GM06990 (cell line): ENCODE results near the gene R3HDML.

Experiments
- DNase-seq: peaks from one replicate; pipeline ENCODE4 v3.0.0-alpha.2; 2011; ENCODE audit not compliant: insufficient read length; ENCODE audit errors: extremely low read depth
- H3K27me3 ChIP-seq: replicated peaks from 2 replicates; pipeline ENCODE4 v1.6.0; 2011; ENCODE audit warnings: low read length; ENCODE audit not compliant: control insufficient read depth, insufficient read depth
- H3K36me3 ChIP-seq: 2 replicates; pipeline ENCODE4 v1.5.1; 2011; ENCODE audit warnings: low read length; ENCODE audit not compliant: control insufficient read depth, insufficient read depth
- H3K4me3 ChIP-seq: replicated peaks from 2 replicates; pipeline ENCODE4 v1.5.1; 2011; ENCODE audit warnings: low read depth, mild to moderate bottlenecking, control low read depth, low read length
- CTCF ChIP-seq: IDR thresholded peaks from 2 replicates; pipeline ENCODE4 v1.5.1; 2011; ENCODE audit warnings: low read length, control low read depth, mild to moderate bottlenecking, inconsistent platforms; ENCODE audit not compliant: insufficient read depth, poor library complexity, severe bottlenecking

The R3HDML gene

GRCh38 chr20:44360221-44360620, 23.4 kb downstream of the R3HDML start:
- no peak for DNase-seq
- TF ChIP-seq CTCF, result no peak
- H3K27me3 ChIP-seq, result no peaks in the 10 kb centered on the region; the same call in none of the 2 replicates
- H3K4me3 ChIP-seq, result no peak overlapping the region
- no peaks in the 10 kb centered on the region for H3K36me3 ChIP-seq

- Histone ChIP-seq H3K36me3 (no peaks in the 10 kb centered on the region), H3K4me3 (no peak overlapping the region), H3K27me3 (no peaks in the 10 kb centered on the region; the same call in none of the 2 replicates)
- no peak for DNase-seq
- TF ChIP-seq CTCF, result no peak
Observed at GRCh38 chr20:44361021-44361420, 24.2 kb downstream of the R3HDML start.

GRCh38 chr20:44362466-44362940, 25.7 kb downstream of the R3HDML start:
- no peak for DNase-seq
- Histone ChIP-seq H3K36me3 (no peaks in the 10 kb centered on the region), H3K4me3 (no peak overlapping the region), H3K27me3 (no peaks in the 10 kb centered on the region; the same call in 1 of the 2 replicates)
- no peak for TF ChIP-seq CTCF

- no peak for DNase-seq
- H3K36me3 ChIP-seq, result no peaks in the 10 kb centered on the region
- TF ChIP-seq CTCF, result no peak
- H3K27me3 ChIP-seq, result no peaks in the 10 kb centered on the region; the same call in 1 of the 2 replicates
- H3K4me3 ChIP-seq, result no peak overlapping the region
Observed at GRCh38 chr20:44364068-44364467, 27.2 kb downstream of the R3HDML start.

- Histone ChIP-seq H3K27me3 (no peaks in the 10 kb centered on the region; the same call in 1 of the 2 replicates), H3K4me3 (no peak overlapping the region), H3K36me3 (no peaks in the 10 kb centered on the region)
- DNase-seq, result no peak
- no peak for TF ChIP-seq CTCF
Observed at GRCh38 chr20:44364780-44365179, 27.9 kb downstream of the R3HDML start.

- no peak for TF ChIP-seq CTCF
Observed at GRCh38 chr20:44367746-44368145, 30.9 kb downstream of the R3HDML start.

More at GRCh38 chr20:44367746-44368145, 30.9 kb downstream of the R3HDML start:
- H3K36me3 ChIP-seq, result no peaks in the 10 kb centered on the region
- DNase-seq, result no peak
- no peak overlapping the region for H3K4me3 ChIP-seq
- no peaks in the 10 kb centered on the region for H3K27me3 ChIP-seq
